Cardiac fibroblast (primary cell): ENCODE results near the gene FZR1.

Experiments
- DNase-seq, 2 donors: peaks; one replicate each; pipeline versions ENCODE4 v3.0.0 to v3.0.0-alpha.2; 2010; ENCODE audit warnings: low read depth in 2 of 2
- H3K4me3 ChIP-seq, 2 donors: replicated peaks in 1 of 2; 1 replicate in 1 of 2; 2 replicates in 1 of 2; pipeline ENCODE4 v1.5.1; 2011; ENCODE audit warnings: low read depth in 2 of 2, low read length in 2 of 2, mild to moderate bottlenecking in 2 of 2, moderate library complexity in 1 of 2
- CTCF ChIP-seq: IDR thresholded peaks from one replicate; pipeline ENCODE4 v1.5.1; 2011; ENCODE audit warnings: low read depth, mild to moderate bottlenecking, low read length, inconsistent platforms

The FZR1 gene

GRCh38 chr19:3505598-3506383 lies at the start of gene FZR1:
FZR1 (plus strand) TSS chr19:3506311; CDS start chr19:3522990, 16,679 bp downstream.
- DNase-seq = peak; percentile 99
- peak within 1 kb of the TSS; percentile 82 to 92 for H3K4me3 ChIP-seq

DNA sequence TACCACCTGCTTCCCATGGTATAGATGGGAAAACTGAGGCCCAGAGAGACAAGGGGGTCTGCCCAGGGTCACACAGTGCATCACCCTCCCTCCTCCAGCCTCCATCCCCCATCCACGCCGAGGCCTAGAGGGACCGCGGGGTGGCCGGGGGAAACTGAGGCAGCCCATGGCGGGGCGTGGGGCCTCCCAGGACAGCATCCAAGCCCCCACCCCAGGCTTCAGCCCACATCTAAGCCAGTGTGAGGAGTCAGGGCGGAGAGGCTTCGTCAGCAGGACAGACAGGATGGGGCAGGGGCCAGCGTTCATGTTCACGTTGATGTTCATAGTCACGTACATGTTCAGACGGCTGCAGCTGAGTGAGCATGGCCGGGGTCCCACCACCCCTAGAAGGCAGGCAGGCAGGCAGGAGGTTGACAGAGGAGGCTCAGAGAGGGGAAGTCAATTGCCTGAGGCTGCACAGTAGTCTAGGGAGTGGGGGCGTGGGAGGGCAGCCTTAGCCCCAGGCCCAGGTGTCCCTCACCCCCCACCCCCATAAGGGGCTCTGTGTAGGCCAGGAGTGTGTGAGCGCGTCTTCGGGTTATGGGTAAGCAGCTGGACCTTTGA lies 49.1 kb upstream of the FZR1 start:
- DNase-seq = no peak
- TF ChIP-seq CTCF = no peak
- no peak overlapping the region for H3K4me3 ChIP-seq

More at GRCh38 chr19:3505598-3506383, at the start of gene FZR1:
- TF ChIP-seq CTCF = no peak

GRCh38 chr19:3457528-3458228 lies 48.4 kb upstream of the FZR1 start:
- no peak for TF ChIP-seq CTCF
- no peak overlapping the region for H3K4me3 ChIP-seq
- DNase-seq = peak in 1 of 2 donors; percentile 34

GRCh38 chr19:3458229-3459088 lies 47.7 kb upstream of the FZR1 start:
- no peak for DNase-seq
- H3K4me3 ChIP-seq = no peak overlapping the region
- TF ChIP-seq CTCF = no peak

- no peak overlapping the region for H3K4me3 ChIP-seq
- no peak for TF ChIP-seq CTCF
- DNase-seq = peak; percentile 93 to 96
Observed at GRCh38 chr19:3459089-3459881, 46.8 kb upstream of the FZR1 start.
